CD4-positive, alpha-beta memory T cell (primary cell): ENCODE data around the gene RCAN1. TPM values are rescaled to one million over a fixed set of nuclear protein-coding genes. Genes with fewer than 3 reads are reported as not detected.
"Not testable (repeated sequence)": the region's sequence is repeated elsewhere in the genome, so short reads cannot be mapped to it uniquely, and the experiment has no call there.

Experiments
- CTCF ChIA-PET: fragments of 350-600 bp; sonication (Branson Sonifier 250); formaldehyde crosslinking; loops from one replicate; lab custom pipeline; 2021; ENCODE audit warnings: inconsistent platforms; ENCODE audit not compliant: partially characterized antibody; lab: Charles Lee
- POLR2A ChIA-PET: fragments of 350-600 bp; sonication (Branson Sonifier 250); formaldehyde crosslinking; loops from one replicate; lab custom pipeline; 2021; ENCODE audit not compliant: partially characterized antibody; lab: Charles Lee
- DNase-seq, 5 donors: peaks; one replicate each; pipeline versions ENCODE4 v3.0.0 to v3.0.0-alpha.2; 2020 to 2022; ENCODE audit warnings: mixed read lengths in 1 of 5
- H3K27ac ChIP-seq: one replicate; pipeline ENCODE4 v1.7.0; 2013; ENCODE audit warnings: low read depth, low read length
- H3K27me3 ChIP-seq: 2 replicates; pipeline ENCODE4 v1.7.0; 2013; ENCODE audit warnings: mild to moderate bottlenecking, low read length, moderate library complexity; ENCODE audit not compliant: insufficient read depth
- H3K36me3 ChIP-seq: 2 replicates; pipeline ENCODE4 v1.7.0; 2013; ENCODE audit warnings: mild to moderate bottlenecking, low read length, moderate library complexity; ENCODE audit not compliant: insufficient read depth
- H3K4me1 ChIP-seq: 2 replicates; pipeline ENCODE4 v1.7.0; 2013; ENCODE audit warnings: mild to moderate bottlenecking, low read length, moderate library complexity; ENCODE audit not compliant: insufficient read depth
- H3K4me3 ChIP-seq, 2 donors: one replicate each; pipeline ENCODE4 v1.7.0; 2013; ENCODE audit warnings: low read length in 2 of 2, mild to moderate bottlenecking in 1 of 2
- H3K9me3 ChIP-seq, 2 donors: one replicate each; pipeline ENCODE4 v1.7.0; 2013; ENCODE audit warnings: low read length in 2 of 2, control low read depth in 1 of 2; ENCODE audit not compliant: control insufficient read depth in 1 of 2
- H3K27ac Mint-ChIP-seq, 7 donors: one replicate each; pipeline ENCODE4 v1.8.0; 2020 to 2021; ENCODE audit warnings: mixed read lengths in 7 of 7, mild to moderate bottlenecking in 6 of 7, inconsistent platforms in 3 of 7, moderate library complexity in 3 of 7
- H3K27me3 Mint-ChIP-seq, 2 donors: one replicate each; pipeline ENCODE4 v1.8.0; 2020 to 2021; ENCODE audit warnings: mixed read lengths in 2 of 2
- H3K36me3 Mint-ChIP-seq, 2 donors: one replicate each; pipeline ENCODE4 v1.8.0; 2020 to 2021; ENCODE audit warnings: mixed read lengths in 2 of 2, inconsistent platforms in 1 of 2, mild to moderate bottlenecking in 1 of 2
- H3K4me1 Mint-ChIP-seq, 4 donors: one replicate each; pipeline ENCODE4 v1.8.0; 2020 to 2021; ENCODE audit warnings: mixed read lengths in 4 of 4, mild to moderate bottlenecking in 1 of 4
- H3K4me3 Mint-ChIP-seq, 8 donors: one replicate each; pipeline ENCODE4 v1.8.0; 2020 to 2021; ENCODE audit warnings: mixed read lengths in 8 of 8, mild to moderate bottlenecking in 7 of 8, moderate library complexity in 6 of 8, inconsistent platforms in 3 of 8
- H3K9me3 Mint-ChIP-seq, 8 donors: one replicate each; pipeline ENCODE4 v1.8.0; 2020 to 2021; ENCODE audit warnings: mixed read lengths in 8 of 8, mild to moderate bottlenecking in 5 of 8, inconsistent platforms in 3 of 8, moderate library complexity in 1 of 8
- intact Hi-C: fragments of 100-400 bp; cut with micrococcal nuclease; formaldehyde crosslinking; loops from one replicate; pipeline ENCODE4 v1.15.1; 2023
- polyA plus RNA-seq, 2 donors: library from polyadenylated mRNA; unstranded; fragments of 300-500 nt; fragmentation: Illumina TruSeq; gene quantifications; one replicate each; pipeline ENCODE4 v1.2.3, GENCODE V29; 2021
- total RNA-seq, 2 experiments: library from RNA; stranded (reverse); gene quantifications; one replicate each; pipeline ENCODE4 v1.2.3, GENCODE V29; 2021

RCAN1 gene
- total and polyA plus RNA-seq, 4 experiments from 2014 or later, result 4.7 to 15.0 (median 9.2) TPM

DNA sequence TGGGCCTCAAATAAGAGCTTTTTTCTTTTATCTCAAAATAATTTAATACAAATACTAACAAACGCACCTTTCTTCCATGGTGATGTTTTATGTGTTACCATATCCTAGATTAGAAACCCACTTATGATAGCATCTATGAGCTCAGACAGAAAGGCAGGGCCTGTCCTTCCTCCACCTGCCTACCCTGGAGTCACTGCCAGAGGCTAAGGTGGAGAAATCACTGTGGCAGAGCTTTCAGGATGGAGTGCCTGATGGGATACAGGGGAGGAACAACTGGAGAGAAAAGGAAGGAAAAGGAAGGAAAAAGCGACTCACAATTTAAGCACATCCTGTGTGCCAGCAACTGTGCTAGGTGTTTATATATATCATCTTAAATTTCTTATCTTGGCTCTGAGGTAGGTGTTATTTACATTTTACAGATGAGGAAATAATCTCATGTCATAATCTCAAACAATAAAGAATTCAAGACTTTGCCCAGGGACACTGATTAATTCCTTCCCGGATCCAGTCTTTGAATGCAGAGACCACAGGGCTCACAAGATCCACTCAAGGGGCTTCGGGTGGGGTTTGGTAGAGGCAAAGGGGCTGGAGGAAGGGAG is 45.4 kb downstream of the RCAN1 start:
- Mint-ChIP-seq H3K36me3 (peaks cover 2 to 26% of the 10 kb centered on the region in 2 donors), H3K4me3 (no peak overlapping the region), H3K27ac (peak overlapping the region in 1 of 7 donors; percentile 44), H3K9me3 (peaks cover 0 to 11% (median 4%) of the 10 kb centered on the region in 8 donors), H3K4me1 (peaks cover 0 to 2% (median under 1%) of the 10 kb centered on the region in 4 donors), H3K27me3 (no peaks in the 10 kb centered on the region)
- Histone ChIP-seq H3K4me3 (no peak overlapping the region), H3K27me3 (no peaks in the 10 kb centered on the region), H3K4me1 (no peaks in the 10 kb centered on the region), H3K27ac (no peak overlapping the region), H3K9me3 (no peaks in the 10 kb centered on the region), H3K36me3 (no peaks in the 10 kb centered on the region)
- intact Hi-C loops, result no loop called here
- CTCF ChIA-PET, result no interaction called here
- POLR2A ChIA-PET, result no interaction called here
- DNase-seq, result no peak

DNA sequence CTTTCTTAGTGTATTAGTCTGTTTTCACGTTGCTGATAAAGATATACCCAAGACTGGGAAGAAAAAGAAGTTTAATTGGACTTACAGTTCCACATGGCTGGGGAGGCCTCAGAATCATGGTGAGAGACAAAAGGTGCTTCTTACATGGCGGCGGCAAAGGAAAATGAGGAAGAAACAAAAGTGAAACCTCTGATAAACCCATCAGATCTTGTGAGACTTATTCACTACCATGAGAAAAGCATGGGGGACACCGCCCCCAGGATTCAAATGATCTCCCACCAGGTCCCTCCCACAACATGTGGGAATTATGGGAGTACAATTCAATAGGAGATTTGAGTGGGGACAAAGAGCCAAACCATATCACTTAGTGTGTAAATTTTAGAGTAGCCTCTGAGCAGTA is 46.1 kb downstream of the RCAN1 start:
- POLR2A ChIA-PET, H3K4me1 Mint-ChIP-seq, H3K4me1 ChIP-seq, H3K9me3 ChIP-seq, CTCF ChIA-PET, DNase-seq, intact Hi-C loops, H3K27me3 Mint-ChIP-seq, H3K36me3 ChIP-seq, H3K27ac Mint-ChIP-seq, H3K4me3 ChIP-seq, H3K4me3 Mint-ChIP-seq, H3K27me3 ChIP-seq, H3K27ac ChIP-seq: not testable (repeated sequence)
- Mint-ChIP-seq H3K9me3 (peaks cover 0 to 11% (median 4%) of the 10 kb centered on the region in 8 donors), H3K36me3 (peaks cover 2 to 26% of the 10 kb centered on the region in 2 donors)

DNA sequence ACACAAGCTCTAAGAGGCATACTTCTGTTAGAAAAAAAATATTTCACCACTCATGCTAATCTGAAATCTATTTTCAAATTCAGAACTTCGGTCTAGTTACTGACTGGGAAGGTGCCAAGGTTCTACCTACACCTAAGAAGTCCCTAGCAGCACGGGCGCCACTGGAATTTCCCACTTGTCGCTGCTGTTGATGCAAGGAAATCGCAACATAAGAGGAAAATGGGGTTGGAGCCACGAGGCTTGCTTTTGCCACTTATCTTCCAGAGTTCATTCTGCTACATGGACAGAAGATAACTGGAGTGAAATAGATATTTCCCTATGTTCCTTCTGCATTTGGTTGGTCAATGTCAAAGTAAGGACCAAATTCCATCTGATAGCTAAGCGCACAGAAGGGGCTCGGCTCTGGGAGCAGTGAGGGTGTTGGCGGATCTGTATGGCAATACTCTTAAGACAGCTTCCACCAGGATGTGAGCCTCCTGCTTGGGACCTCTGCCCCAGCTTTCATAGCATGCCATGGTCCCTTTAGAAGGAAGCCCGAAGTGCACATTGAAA is 47.2 kb downstream of the RCAN1 start:
- no peaks in the 10 kb centered on the region for H3K36me3 ChIP-seq
- no peak overlapping the region for H3K4me3 ChIP-seq
- Mint-ChIP-seq H3K4me1 (peaks cover 0 to 1% (median 0%) of the 10 kb centered on the region in 4 donors), H3K4me3 (no peak overlapping the region), H3K27ac (no peak overlapping the region), H3K36me3 (peaks cover 2 to 22% of the 10 kb centered on the region in 2 donors), H3K27me3 (no peaks in the 10 kb centered on the region), H3K9me3 (peaks cover 0 to 3% (median 3%) of the 10 kb centered on the region in 8 donors)
- intact Hi-C loops, result no loop called here
- ChIA-PET CTCF (no interaction called here), POLR2A (no interaction called here)
- H3K9me3 ChIP-seq, result no peaks in the 10 kb centered on the region
- H3K27me3 ChIP-seq, result no peaks in the 10 kb centered on the region
- DNase-seq, result no peak
- no peaks in the 10 kb centered on the region for H3K4me1 ChIP-seq
- H3K27ac ChIP-seq, result no peak overlapping the region

DNA sequence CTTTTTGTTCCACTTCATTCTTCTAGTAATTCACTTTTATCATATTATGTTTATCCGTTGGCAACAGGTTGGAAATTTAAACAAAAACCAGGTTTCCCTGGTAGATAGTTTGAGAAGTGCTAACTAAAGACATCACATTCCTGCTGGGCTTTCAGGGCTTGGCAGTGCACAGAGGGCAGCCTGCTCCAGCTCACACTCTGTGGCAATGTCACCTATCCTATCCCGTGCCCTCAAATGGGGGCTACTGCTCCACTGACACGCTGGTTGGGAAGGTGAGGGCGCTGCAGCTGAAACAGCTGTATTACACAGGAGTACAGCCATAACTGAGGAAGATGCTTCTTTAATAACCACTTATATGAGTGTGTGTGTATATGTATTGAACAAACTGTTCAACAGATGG is 49.7 kb downstream of the RCAN1 start:
- Histone ChIP-seq H3K4me3 (no peak overlapping the region), H3K27ac (no peak overlapping the region), H3K9me3 (no peaks in the 10 kb centered on the region), H3K36me3 (no peaks in the 10 kb centered on the region), H3K4me1 (no peaks in the 10 kb centered on the region), H3K27me3 (no peaks in the 10 kb centered on the region)
- CTCF ChIA-PET, result no interaction called here
- intact Hi-C loops, result no loop called here
- Mint-ChIP-seq H3K27me3 (no peaks in the 10 kb centered on the region), H3K9me3 (no peaks in the 10 kb centered on the region), H3K27ac (no peak overlapping the region), H3K4me1 (peaks cover 0 to 1% (median 0%) of the 10 kb centered on the region in 4 donors), H3K36me3 (peaks cover 2 to 19% of the 10 kb centered on the region in 2 donors), H3K4me3 (no peak overlapping the region)
- POLR2A ChIA-PET, result no interaction called here
- DNase-seq, result no peak

DNA sequence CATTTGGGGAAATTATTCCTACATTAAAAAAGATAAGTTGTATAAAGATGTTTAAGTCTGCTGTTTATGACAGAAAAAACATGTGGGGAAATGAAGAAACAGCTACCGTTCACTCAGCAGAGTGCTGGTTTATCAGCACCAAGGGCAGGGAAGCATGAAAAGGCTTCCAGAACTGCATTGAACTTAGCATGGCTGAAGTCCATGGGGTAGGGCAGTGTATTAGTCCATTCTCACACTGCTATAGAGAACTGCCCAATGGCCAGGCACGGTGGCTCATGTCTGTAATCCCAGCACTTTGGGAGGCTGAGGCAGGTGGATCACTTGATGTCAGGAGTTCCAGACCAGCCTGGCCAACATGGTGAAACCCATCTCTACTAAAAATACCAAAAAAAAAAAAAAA is 51.5 kb downstream of the RCAN1 start:
- H3K4me1 ChIP-seq, H3K4me3 ChIP-seq, H3K36me3 ChIP-seq, DNase-seq, CTCF ChIA-PET, H3K9me3 Mint-ChIP-seq, POLR2A ChIA-PET, H3K9me3 ChIP-seq, intact Hi-C loops, H3K4me1 Mint-ChIP-seq, H3K4me3 Mint-ChIP-seq, H3K27ac Mint-ChIP-seq, H3K27me3 Mint-ChIP-seq, H3K27ac ChIP-seq, H3K27me3 ChIP-seq: not testable (repeated sequence)
- H3K36me3 Mint-ChIP-seq, result peaks cover 2 to 25% of the 10 kb centered on the region in 2 donors

DNA sequence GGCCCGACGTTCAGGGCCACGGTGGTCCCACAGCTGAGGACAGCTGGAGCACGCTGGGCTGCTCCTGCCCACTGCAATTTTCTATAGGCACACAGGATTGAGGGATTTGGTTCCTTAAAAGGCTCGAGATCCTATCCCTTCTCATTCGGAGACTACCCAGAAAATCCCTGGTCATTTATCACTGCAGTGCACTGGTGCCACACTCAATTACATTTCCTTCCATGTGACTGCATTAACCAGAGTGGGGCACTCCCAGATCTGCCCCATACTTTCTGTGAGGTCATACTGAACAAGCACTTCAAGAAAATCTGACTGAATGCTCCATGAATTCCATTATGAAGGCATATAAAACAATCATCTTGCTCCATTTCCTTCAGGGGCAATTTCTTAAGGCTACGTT is 53.1 kb downstream of the RCAN1 start:
- H3K36me3 Mint-ChIP-seq, result peaks cover 2 to 23% of the 10 kb centered on the region in 2 donors
- no peaks in the 10 kb centered on the region for H3K27me3 ChIP-seq
- no peak for DNase-seq
- H3K9me3 ChIP-seq, result no peaks in the 10 kb centered on the region
- intact Hi-C loops, result no loop called here
- ChIA-PET CTCF (no interaction called here), POLR2A (no interaction called here)
- H3K4me3 ChIP-seq, result no peak overlapping the region
- H3K4me3 Mint-ChIP-seq, result no peak overlapping the region
- H3K27ac Mint-ChIP-seq, result no peak overlapping the region
- H3K4me1 ChIP-seq, result no peaks in the 10 kb centered on the region
- H3K4me1 Mint-ChIP-seq, result no peaks in the 10 kb centered on the region
- H3K27me3 Mint-ChIP-seq, result no peaks in the 10 kb centered on the region
- no peaks in the 10 kb centered on the region for H3K9me3 Mint-ChIP-seq
- H3K36me3 ChIP-seq, result no peaks in the 10 kb centered on the region
- H3K27ac ChIP-seq, result no peak overlapping the region

DNA sequence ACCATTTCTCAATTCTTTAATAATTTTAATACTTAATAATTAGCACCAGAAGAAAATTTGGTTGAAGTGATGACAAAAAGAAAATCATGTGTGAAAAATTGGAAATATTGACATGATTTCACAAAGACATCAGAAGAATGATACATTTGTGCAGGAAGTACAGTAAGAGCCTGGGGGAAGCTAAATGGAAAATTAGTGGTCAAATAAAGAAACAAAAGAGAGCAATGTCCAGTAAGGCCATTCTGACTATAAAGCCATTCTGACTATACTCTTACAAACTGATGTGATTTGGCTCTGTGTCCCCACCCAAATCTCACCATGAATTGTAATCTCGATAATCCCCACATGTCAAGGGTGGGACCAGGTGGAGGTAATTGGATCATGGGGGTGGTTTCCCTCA is 54.3 kb downstream of the RCAN1 start:
- H3K27ac ChIP-seq, result no peak overlapping the region
- H3K27me3 ChIP-seq, result no peaks in the 10 kb centered on the region
- no peaks in the 10 kb centered on the region for H3K36me3 ChIP-seq
- Mint-ChIP-seq H3K27me3 (no peaks in the 10 kb centered on the region), H3K4me3 (no peak overlapping the region), H3K36me3 (peaks cover 1 to 18% of the 10 kb centered on the region in 2 donors), H3K4me1 (no peaks in the 10 kb centered on the region), H3K9me3 (no peaks in the 10 kb centered on the region), H3K27ac (no peak overlapping the region)
- DNase-seq, result no peak
- H3K4me1 ChIP-seq, result no peaks in the 10 kb centered on the region
- no peak overlapping the region for H3K4me3 ChIP-seq
- POLR2A ChIA-PET, result no interaction called here
- no peaks in the 10 kb centered on the region for H3K9me3 ChIP-seq
- CTCF ChIA-PET, result no interaction called here
- intact Hi-C loops, result no loop called here
